LNCAP (cell line): ENCODE measurements around the gene CTSZ.

Experiments used
- CTCF ChIP-seq: fragments of 450-650 bp; IDR thresholded peaks from 2 replicates; pipeline ENCODE4 v1.5.1; 2017; ENCODE audit warnings: mild to moderate bottlenecking

Gene CTSZ

DNA sequence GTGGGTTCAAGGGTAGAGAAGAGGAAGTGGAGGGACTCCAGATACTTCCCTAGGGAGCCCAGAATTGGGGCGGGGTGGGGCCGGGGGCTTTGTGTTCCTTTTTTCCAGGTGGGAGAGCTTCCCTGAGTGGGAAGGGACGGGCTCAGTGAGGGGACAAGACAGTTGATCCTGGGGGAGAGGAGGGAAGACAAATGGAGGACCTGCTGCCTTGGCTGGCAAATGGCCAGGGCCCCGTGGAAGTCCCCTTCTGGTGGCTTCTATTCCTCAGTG, 2.6 kb downstream of the CTSZ start:
- TF ChIP-seq CTCF = no peak

DNA sequence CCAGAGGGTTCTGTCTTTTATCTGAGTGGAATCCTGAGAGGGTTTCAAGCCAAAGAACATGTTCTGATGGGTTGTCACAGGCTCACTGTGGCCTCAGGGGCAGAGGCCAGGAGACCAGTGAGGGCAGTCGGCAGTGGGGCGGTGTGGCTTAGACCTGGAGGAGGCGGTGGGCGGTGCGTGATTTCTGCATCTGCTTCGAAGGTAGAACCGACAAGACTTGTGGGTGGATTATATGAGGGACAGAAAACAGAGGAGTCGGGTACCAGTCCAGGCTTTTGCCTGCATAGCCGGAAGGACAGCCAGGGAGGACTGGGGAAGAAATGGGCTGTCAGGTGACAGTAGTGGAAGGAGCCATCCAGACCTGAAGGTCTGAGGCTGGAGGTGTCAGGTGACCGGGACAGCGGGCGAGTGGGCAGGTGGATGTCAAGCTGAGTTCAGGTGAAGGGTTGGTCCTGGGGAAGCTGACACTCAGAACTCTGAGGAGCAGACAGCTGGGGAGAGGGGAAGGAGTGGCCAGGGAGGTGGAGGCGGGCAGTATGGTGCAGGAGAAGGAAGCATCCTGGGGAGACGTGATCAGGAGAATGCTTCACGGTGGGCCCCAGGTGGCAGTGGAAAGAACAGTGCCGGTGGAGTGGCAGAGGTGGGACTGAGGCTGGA, 3.1 kb downstream of the CTSZ start:
- no peak for TF ChIP-seq CTCF

DNA sequence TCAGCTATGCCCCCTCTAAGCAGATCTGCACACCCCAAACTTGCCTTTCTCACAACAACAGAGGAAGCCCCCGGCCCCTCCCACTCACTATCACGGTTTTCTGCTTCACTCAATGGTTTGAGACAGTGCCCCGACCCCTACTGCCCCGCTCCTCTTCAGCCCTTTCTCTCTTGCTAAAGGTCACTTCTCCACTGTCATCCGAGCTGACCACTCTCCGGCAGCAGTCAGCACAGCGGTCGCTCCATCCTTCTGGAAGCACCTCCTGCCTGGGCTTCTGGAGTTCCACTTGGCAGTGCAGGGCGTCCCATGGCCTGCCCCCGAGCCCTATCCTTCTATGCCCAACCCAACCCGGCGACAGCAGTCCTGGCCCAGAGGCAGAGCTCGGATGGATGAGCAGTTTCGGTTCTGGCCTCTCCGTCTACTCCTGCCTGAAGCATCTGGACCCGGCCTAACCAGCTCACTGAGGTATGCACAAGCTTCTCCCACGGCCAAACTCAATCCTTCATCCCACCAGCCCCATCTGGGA, 4.1 kb downstream of the CTSZ start:
- no peak for TF ChIP-seq CTCF

DNA sequence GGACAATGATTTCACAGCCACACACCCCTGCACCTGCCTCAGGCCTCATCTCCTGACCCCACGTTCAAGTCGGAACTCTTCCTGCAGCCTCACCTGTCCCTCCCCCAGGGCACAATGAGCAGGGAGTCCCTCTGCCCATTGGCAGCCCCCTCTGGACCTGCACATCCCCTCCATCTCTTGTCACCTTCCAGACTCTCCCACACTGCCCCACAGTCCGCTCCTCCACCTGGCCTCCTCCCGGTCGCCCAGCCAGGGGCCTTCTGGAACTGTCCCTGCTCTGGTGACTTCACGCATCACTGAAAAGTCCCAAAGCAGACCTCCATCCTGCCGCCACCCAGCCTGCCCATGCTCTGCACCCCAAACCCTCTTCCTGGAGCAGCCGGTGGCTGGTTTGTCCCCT, 4.7 kb downstream of the CTSZ start:
- TF ChIP-seq CTCF = no peak

DNA sequence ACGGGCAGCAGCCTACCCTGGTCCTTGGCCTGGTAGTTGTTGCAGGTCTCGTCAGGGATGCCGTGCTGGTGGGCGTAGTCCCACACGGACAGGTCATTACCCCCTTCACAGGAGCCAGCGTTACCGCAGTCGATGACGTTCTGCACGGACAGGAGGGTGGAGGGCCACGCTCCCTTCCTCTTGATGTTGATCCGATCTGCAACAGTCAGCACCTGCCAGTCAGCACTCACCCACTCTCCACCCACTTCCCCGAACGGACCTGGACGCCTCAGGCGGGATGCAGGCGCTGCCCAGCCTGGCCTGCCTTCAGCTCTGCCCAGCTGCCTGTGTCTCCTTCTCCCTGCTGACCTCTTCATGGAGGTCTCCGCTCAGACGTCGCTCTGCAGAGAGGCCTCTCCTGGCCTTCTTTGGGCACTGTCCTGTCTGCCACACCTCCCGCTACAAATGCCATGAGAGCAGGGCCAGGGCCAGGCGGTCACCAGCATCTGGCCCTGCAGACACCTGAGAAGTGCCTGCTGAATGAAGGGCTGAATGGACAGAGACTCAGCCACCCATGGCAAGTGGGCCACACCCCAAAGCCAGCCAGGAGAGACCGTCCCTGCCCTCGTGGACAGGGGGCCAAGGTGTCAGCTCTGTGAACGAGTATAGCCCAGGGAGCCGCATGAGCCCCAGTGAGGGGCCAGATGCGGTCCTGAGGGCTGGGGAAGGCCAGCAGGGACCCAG, 5.4 kb downstream of the CTSZ start:
- TF ChIP-seq CTCF = no peak

- TF ChIP-seq CTCF = no peak
These were observed 6.0 kb downstream of the CTSZ start for GRCh38 chr20:59001068-59001448.

DNA sequence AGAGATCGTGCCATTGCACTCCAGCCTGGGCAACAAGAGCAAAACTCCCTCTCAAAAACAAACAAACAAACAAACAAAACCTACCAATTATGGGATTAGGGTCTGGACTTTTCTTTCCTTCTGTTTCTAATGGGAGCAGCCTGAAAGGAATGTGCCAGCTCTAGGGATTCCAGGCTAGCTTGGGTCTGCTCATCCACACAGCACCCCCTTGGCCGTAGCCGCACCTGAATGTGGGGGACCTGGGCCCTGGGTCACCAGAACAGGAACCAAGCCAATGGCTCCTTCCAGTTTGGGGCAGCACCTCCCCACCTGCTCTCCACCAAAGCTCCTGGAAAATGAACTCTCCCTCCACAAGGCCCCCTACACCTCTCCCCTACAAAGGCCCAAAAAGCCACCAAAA, 6.7 kb downstream of the CTSZ start:
- TF ChIP-seq CTCF = no peak

DNA sequence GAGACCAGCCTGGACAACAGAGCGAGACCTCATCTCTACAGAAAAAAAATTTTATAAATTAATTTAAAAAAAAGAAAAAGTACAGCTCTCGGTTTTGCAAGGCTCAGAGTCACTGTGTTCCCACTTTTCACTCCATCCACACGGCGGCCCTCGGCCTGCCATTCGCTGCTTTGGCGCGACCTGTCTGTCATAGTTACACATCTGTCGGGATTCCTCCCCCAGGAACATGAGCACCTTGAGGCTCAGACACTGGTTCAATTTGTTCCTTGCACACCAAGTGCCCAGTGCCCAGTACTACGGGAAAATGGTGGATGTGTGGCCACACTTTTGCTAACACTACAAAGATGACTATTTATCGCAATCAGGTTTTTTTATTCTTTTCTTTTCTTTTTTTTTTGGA, 8.4 kb downstream of the CTSZ start:
- no peak for TF ChIP-seq CTCF
